Fibroblast of lung (primary cell): ENCODE measurements around the gene USP6.

ENCODE experiments used
- EZH2 ChIP-seq: IDR thresholded peaks from 2 replicates; pipeline ENCODE4 v1.5.1; 2012; ENCODE audit warnings: low read length, control low read depth, mild to moderate bottlenecking; ENCODE audit errors: missing control alignments
- TF ChIP-seq, protein P1 (sequence below), 2 donors: IDR thresholded peaks in 1 of 2; conservative IDR thresholded peaks in 1 of 2; 1 replicate in 1 of 2; 2 replicates in 1 of 2; pipeline ENCODE4 v1.5.1; 2011 to 2012; ENCODE audit warnings: low read length in 2 of 2, control low read depth in 1 of 2, inconsistent platforms in 1 of 2, low read depth in 1 of 2, mild to moderate bottlenecking in 1 of 2

DNA sequence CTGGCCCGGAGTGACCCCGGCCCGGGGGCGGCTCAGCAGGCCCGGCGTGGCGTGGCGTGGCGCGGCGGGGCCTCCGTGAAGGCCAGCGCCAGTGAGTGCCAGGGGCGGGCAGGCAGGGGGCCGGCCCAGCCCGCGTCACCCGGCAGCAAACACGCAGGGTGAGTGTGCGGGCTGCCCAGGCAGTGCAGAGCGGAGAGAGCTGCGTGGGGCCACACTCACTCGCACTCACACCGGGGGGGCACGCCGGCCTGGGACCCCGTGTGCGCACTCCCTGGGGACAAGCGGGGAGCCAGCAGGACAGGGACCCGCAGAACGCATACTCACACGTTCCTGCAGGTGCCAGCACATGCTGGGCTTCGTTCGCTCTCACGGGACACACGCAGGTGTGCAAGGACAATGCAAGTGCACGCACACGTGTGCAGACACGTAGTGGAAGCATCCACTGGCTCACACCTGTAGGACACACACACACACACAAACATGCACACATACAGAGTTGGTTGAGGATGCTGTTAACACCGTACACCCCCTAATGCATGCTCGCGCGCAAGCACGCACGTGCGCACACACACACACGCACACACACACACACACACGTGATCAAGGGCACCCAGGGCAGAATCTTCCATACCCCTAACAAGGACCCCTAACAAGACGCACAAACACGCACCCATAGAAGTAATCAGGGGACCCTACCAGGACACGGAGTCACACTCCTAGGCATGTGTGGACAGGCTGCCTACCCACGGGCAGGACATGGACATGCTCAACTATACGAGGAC is 7.7 kb downstream of the USP6 start:
- TF ChIP-seq, protein P1, sequence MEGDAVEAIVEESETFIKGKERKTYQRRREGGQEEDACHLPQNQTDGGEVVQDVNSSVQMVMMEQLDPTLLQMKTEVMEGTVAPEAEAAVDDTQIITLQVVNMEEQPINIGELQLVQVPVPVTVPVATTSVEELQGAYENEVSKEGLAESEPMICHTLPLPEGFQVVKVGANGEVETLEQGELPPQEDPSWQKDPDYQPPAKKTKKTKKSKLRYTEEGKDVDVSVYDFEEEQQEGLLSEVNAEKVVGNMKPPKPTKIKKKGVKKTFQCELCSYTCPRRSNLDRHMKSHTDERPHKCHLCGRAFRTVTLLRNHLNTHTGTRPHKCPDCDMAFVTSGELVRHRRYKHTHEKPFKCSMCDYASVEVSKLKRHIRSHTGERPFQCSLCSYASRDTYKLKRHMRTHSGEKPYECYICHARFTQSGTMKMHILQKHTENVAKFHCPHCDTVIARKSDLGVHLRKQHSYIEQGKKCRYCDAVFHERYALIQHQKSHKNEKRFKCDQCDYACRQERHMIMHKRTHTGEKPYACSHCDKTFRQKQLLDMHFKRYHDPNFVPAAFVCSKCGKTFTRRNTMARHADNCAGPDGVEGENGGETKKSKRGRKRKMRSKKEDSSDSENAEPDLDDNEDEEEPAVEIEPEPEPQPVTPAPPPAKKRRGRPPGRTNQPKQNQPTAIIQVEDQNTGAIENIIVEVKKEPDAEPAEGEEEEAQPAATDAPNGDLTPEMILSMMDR (conservative IDR thresholded peaks at IDR 0.05 in 1 of 2, IDR thresholded peaks at IDR 0.05 in 1 of 2; ENCODE audit: low read depth in 1 of 2, low read length in 2 of 2) = no peak
- peak; percentile 46 for TF ChIP-seq EZH2
